Common myeloid progenitor, CD34-positive (primary cell): ENCODE measurements around the gene FOSB.
"Not testable (repeated sequence)": the region's sequence is repeated elsewhere in the genome, so short reads cannot be mapped to it uniquely, and the experiment has no call there.

Experiments used
- CTCF ChIA-PET: fragments of 350-600 bp; sonication (Branson Sonifier 250); formaldehyde crosslinking; loops from one replicate; lab custom pipeline; 2021; ENCODE audit warnings: antibody characterized with exemption; lab: Charles Lee
- POLR2A ChIA-PET: fragments of 350-600 bp; sonication (Branson Sonifier 250); formaldehyde crosslinking; loops from one replicate; lab custom pipeline; 2021; ENCODE audit warnings: antibody characterized with exemption; lab: Charles Lee
- DNase-seq, 3 donors: peaks; one replicate each; pipeline versions ENCODE4 v3.0.0 to v3.0.0-alpha.2; 2013
- H3K27ac ChIP-seq, 2 experiments: 1 replicate in 1 of 2; 2 replicates in 1 of 2; pipeline ENCODE4 v1.7.0; 2013; ENCODE audit warnings: inconsistent platforms in 2 of 2, low read length in 2 of 2, mild to moderate bottlenecking in 2 of 2, low read depth in 1 of 2, moderate library complexity in 1 of 2; ENCODE audit not compliant: severe bottlenecking in 2 of 2, insufficient read depth in 1 of 2, poor library complexity in 1 of 2
- H3K27me3 ChIP-seq, 5 experiments: replicated peaks in 2 of 5; 1 replicate in 3 of 5; 2 replicates in 2 of 5; pipeline versions ENCODE4 v1.6.1 to v1.7.0; 2013; ENCODE audit warnings: low read length in 4 of 5, mild to moderate bottlenecking in 2 of 5, moderate library complexity in 2 of 5, inconsistent platforms in 1 of 5; ENCODE audit not compliant: insufficient read depth in 5 of 5, control insufficient read depth in 4 of 5
- H3K36me3 ChIP-seq, 4 experiments: 1 replicate in 2 of 4; 2 replicates in 2 of 4; pipeline versions ENCODE4 v1.6.1 to v1.7.0; 2013; ENCODE audit warnings: low read length in 3 of 4, control low read depth in 1 of 4, mild to moderate bottlenecking in 1 of 4; ENCODE audit not compliant: control insufficient read depth in 4 of 4, insufficient read depth in 4 of 4
- H3K4me1 ChIP-seq, 4 experiments: 1 replicate in 3 of 4; 2 replicates in 1 of 4; pipeline versions ENCODE4 v1.6.1 to v1.7.1; 2013; ENCODE audit warnings: low read length in 3 of 4, mild to moderate bottlenecking in 3 of 4, control low read depth in 1 of 4, inconsistent platforms in 1 of 4, moderate library complexity in 1 of 4; ENCODE audit not compliant: control insufficient read depth in 4 of 4, insufficient read depth in 4 of 4; ENCODE audit errors: control extremely low read depth in 1 of 4
- H3K4me3 ChIP-seq, 7 experiments: 1 replicate in 4 of 7; 2 replicates in 3 of 7; pipeline versions ENCODE4 v1.5.1 to v1.7.0; 2013; ENCODE audit warnings: mild to moderate bottlenecking in 7 of 7, low read length in 6 of 7, moderate library complexity in 6 of 7, inconsistent platforms in 2 of 7, low read depth in 2 of 7, control low read depth in 1 of 7; ENCODE audit not compliant: insufficient read depth in 4 of 7, control insufficient read depth in 1 of 7; ENCODE audit errors: extremely low read depth in 1 of 7
- H3K9me3 ChIP-seq, 5 experiments: 1 replicate in 4 of 5; 2 replicates in 1 of 5; pipeline versions ENCODE4 v1.6.1 to v1.7.1; 2013; ENCODE audit warnings: low read length in 4 of 5, mild to moderate bottlenecking in 2 of 5, inconsistent platforms in 1 of 5, low read depth in 1 of 5, moderate library complexity in 1 of 5; ENCODE audit not compliant: control insufficient read depth in 4 of 5, insufficient read depth in 2 of 5; ENCODE audit errors: control extremely low read depth in 1 of 5
- WGBS: methylation state at CpG from one replicate; pipeline ENCODE4 v1.1.5; 2013; ENCODE audit not compliant: insufficient coverage; 5-methylcytosine and 5-hydroxymethylcytosine counted together

The FOSB gene

DNA sequence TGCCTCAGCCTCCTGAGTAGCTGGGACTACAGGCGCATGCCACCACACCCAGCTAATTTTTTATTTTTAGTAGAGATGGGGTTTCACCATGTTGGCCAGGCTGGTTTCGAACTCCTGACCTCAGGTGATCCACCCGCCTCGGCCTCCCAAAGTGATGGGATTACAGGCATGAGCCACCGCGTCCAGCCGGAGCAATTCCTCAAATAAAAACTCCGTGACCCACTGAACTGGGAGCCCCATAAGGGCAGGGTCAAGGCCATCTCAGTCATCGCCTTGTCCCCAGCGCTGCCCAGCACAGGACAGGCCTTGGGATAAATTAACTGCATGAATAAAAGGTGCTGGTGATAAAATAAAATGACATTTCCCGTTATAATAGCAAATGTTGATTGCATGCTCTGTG, 37.9 kb upstream of the FOSB start:
- H3K4me3 ChIP-seq, H3K36me3 ChIP-seq, H3K27ac ChIP-seq, DNase-seq, H3K27me3 ChIP-seq, H3K9me3 ChIP-seq: not testable (repeated sequence)
- POLR2A ChIA-PET, result interaction anchor here (1.6 kb wide), 1 partner anchor 10 kb away, joined by 4 read pairs; no protein-coding TSS in a partner anchor
- CTCF ChIA-PET, result interaction anchor here (2.9 to 13.3 kb wide), 2 partner anchors 48 to 56 kb away, joined by 13 to 289 read pairs; no protein-coding TSS in a partner anchor
- 84% methylated on average over 8 of the region's 11 CpGs for WGBS
- peaks cover 0 to 19% (median 10%) of the 10 kb centered on the region in 4 experiments for H3K4me1 ChIP-seq

- peak in 2 of 3 donors; percentile 58 to 75 for DNase-seq
- not testable (repeated sequence) for H3K4me3 ChIP-seq, H3K27ac ChIP-seq, H3K27me3 ChIP-seq, H3K36me3 ChIP-seq, H3K9me3 ChIP-seq
- peaks cover 0 to 14% (median 8%) of the 10 kb centered on the region in 4 experiments for H3K4me1 ChIP-seq
- ChIA-PET CTCF (interaction anchor here (0.7 to 13.3 kb wide), 6 partner anchors 9 to 95 kb away, joined by 3 to 289 read pairs (median 5); no protein-coding TSS in a partner anchor), POLR2A (interaction anchor here (1.0 to 1.6 kb wide), 2 partner anchors 9 to 43 kb away, joined by 3 to 4 read pairs; no protein-coding TSS in a partner anchor)
- 62% methylated on average over 9 of the region's 9 CpGs for WGBS
Observed at GRCh38 chr19:45431008-45431407, 36.8 kb upstream of the FOSB start.

GRCh38 chr19:45432543-45432942, 35.3 kb upstream of the FOSB start:
- CTCF ChIA-PET, result interaction anchor here (1.1 to 13.3 kb wide), 4 partner anchors 13 to 53 kb away, joined by 3 to 289 read pairs (median 8); no protein-coding TSS in a partner anchor
- 93% methylated on average over 3 of the region's 8 CpGs for WGBS

DNA sequence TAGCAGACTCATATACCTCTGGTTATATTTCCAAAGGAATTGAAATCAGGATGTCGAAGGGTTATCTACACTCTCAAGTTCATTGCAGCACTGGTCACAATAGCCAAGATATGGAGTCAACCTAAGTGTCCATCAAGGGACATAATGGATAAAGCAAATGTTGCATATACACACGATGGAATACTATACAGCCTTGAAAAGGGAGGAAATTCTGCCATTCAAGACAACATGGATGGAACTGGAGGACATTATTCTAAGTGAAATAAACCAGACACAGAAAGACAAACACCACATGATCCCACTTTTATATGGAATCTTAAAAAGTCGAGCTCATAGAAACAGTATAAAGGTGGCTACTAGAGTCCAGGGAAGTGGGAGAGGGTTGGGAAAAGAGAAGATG, 30.5 kb upstream of the FOSB start:
- no peaks in the 10 kb centered on the region for H3K36me3 ChIP-seq
- no peaks in the 10 kb centered on the region for H3K9me3 ChIP-seq
- POLR2A ChIA-PET, result no interaction called here
- H3K4me1 ChIP-seq, result peaks cover 0 to 11% (median 5%) of the 10 kb centered on the region in 4 experiments
- 100% methylated on average over 2 of the region's 3 CpGs for WGBS
- H3K4me3 ChIP-seq, result no peak overlapping the region
- CTCF ChIA-PET, result interaction anchor here (1.1 to 13.3 kb wide), 4 partner anchors 35 to 52 kb away, joined by 3 to 289 read pairs (median 6); no protein-coding TSS in a partner anchor
- DNase-seq, result no peak
- H3K27ac ChIP-seq, result no peak overlapping the region
- peaks cover 0 to 2% (median 0%) of the 10 kb centered on the region in 5 experiments for H3K27me3 ChIP-seq

More at GRCh38 chr19:45432543-45432942, 35.3 kb upstream of the FOSB start:
- H3K9me3 ChIP-seq, POLR2A ChIA-PET, H3K27me3 ChIP-seq, H3K36me3 ChIP-seq, H3K27ac ChIP-seq, H3K4me3 ChIP-seq, DNase-seq: not testable (repeated sequence)
- H3K4me1 ChIP-seq, result peaks cover 0 to 14% (median 8%) of the 10 kb centered on the region in 4 experiments

DNA sequence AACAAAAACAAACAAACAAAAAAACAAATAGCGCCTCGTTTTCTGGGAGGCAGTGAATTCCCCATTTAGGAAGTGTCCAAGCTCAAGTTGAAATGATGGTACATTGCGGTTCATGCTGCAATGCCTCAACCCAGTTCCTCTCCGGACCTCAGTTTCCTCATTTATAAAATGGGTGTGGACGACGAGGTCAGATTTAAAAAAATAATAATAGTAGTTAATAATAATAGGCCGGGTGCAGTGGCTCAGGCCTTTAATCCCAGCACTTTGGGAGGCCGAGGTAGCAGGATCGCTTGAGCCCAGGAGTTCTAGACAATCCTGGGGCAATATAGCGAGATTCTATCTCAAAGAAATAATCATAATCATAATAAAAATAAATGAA, 28.6 kb upstream of the FOSB start:
- CTCF ChIA-PET, result interaction anchor here (0.6 to 13.3 kb wide), 24 partner anchors 8 to 129 kb away, joined by 3 to 289 read pairs (median 4); partner anchors contain the start of genes FOSB, PPM1N and PPP1R13L
- POLR2A ChIA-PET, result interaction anchor here (0.6 to 3.4 kb wide), 9 partner anchors 9 to 47 kb away, joined by 3 to 54 read pairs (median 4); partner anchors contain the start of gene FOSB
- Histone ChIP-seq H3K9me3 (no peaks in the 10 kb centered on the region), H3K4me1 (peaks cover 0 to 28% (median 22%) of the 10 kb centered on the region in 4 experiments), H3K4me3 (peak overlapping the region in 5 of 7 experiments; percentile 64 to 77 (median 67)), H3K27me3 (peaks cover 0 to 12% (median 0%) of the 10 kb centered on the region in 5 experiments), H3K36me3 (no peaks in the 10 kb centered on the region), H3K27ac (peak overlapping the region in 1 of 2 experiments; percentile 43)
- no peak for DNase-seq
- WGBS, result 85% methylated on average over 3 of the region's 10 CpGs

DNA sequence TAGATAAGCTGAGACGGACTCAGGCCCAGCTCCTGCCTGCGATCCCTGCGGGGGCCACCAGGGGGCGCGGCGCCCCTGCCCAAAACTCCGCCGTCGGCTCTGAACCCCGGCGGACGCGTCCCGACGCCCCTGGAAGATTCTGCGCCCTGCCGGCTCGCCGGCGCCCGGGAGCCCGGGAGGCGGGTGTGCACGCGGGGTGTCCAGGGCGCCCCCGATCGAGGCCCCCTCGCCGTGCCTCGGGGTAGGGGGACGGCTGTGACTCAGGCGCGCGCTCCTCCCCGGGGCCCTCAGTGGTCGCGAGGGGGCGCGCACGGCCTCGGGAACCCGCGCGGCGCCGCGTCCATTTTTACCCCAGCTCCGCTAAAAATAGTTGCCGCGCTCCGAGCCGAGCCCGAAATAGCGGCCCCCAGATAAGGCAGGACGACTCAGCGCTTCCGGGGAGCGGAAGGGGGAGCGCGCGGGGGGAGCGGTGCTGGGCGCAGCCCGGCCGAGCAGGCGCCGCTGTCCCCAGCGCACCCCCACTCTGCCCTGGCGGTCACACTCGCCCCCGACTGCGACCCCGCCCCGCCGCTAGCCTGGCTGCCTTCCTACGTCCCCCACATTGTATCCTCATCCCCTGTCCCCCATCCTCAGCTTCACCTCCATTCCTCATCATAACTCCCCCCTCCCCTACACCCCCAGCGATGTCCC, 28.1 kb upstream of the FOSB start:
- peak; percentile 75 to 87 (median 86) for DNase-seq
- WGBS, result under 1% methylated on average over 68 of the region's 78 CpGs
- Histone ChIP-seq H3K27me3 (peaks cover 0 to 12% (median 0%) of the 10 kb centered on the region in 5 experiments), H3K36me3 (no peaks in the 10 kb centered on the region), H3K27ac (peak overlapping the region in 1 of 2 experiments; percentile 43), H3K4me3 (peak overlapping the region; percentile 50 to 77 (median 66)), H3K4me1 (peaks cover 0 to 33% (median 26%) of the 10 kb centered on the region in 4 experiments), H3K9me3 (no peaks in the 10 kb centered on the region)
- CTCF ChIA-PET, result interaction anchor here (0.6 to 13.3 kb wide), 26 partner anchors 9 to 128 kb away, joined by 3 to 289 read pairs (median 4); partner anchors contain the start of genes FOSB, PPM1N and PPP1R13L
- POLR2A ChIA-PET, result interaction anchor here (0.6 to 3.4 kb wide), 9 partner anchors 9 to 46 kb away, joined by 3 to 54 read pairs (median 4); partner anchors contain the start of gene FOSB
